ENCODE results near the gene HNRNPA0. TPM values are rescaled to one million over a fixed set of nuclear protein-coding genes. Genes with fewer than 3 reads are reported as not detected.

Gene HNRNPA0
- total and polyA plus RNA-seq, 9 of the 15 experiments (the other 6 are each of a cell fraction or from before 2014, with no cell fraction given), result 5.0 to 33.3 (median 10.7) TPM

- no peak for TF ChIP-seq ATF6 (CRISPR knock-in tag; IDR thresholded peaks at IDR 0.05)
- no peak for TF ChIP-seq SIN3A (IDR thresholded peaks at IDR 0.05; ENCODE audit: borderline replicate concordance in 2 of 2, control insufficient read depth in 1 of 2, low read depth in 2 of 2, low read length in 2 of 2)
- TF ChIP-seq FOXK1 (CRISPR knock-in tag; IDR thresholded peaks at IDR 0.05; ENCODE audit: borderline replicate concordance), result no peak
- TF ChIP-seq RFX5 (IDR thresholded peaks at IDR 0.05; ENCODE audit: low read depth, low read length), result no peak
- no peak for TF ChIP-seq POLR3G (IDR thresholded peaks at IDR 0.05; ENCODE audit: extremely low read depth, insufficient read length, insufficient replicate concordance)
- TF ChIP-seq ZNF277 (CRISPR knock-in tag; IDR thresholded peaks at IDR 0.05; ENCODE audit: borderline replicate concordance), result no peak
- TF ChIP-seq ZBTB34 (CRISPR knock-in tag; IDR thresholded peaks at IDR 0.05), result no peak
- no peak for TF ChIP-seq CLOCK (CRISPR knock-in tag; IDR thresholded peaks at IDR 0.05; ENCODE audit: borderline replicate concordance)
- no peak for TF ChIP-seq PPARD (CRISPR knock-in tag; IDR thresholded peaks at IDR 0.05)
- TF ChIP-seq CEBPG (CRISPR knock-in tag; IDR thresholded peaks at IDR 0.05), result no peak
- no peak for TF ChIP-seq CEBPG (tag; conservative IDR thresholded peaks at IDR 0.05 in 1 of 2, IDR thresholded peaks at IDR 0.05 in 1 of 2)
- no peak for TF ChIP-seq BRD4 (IDR thresholded peaks at IDR 0.05)
These were observed 54.6 kb downstream of the HNRNPA0 start (continued) for GRCh38 chr5:137699336-137700281.

Data from K562 (cell line).